ENCODE measurements around the gene ISCU.
"Not testable (repeated sequence)": the region's sequence is repeated elsewhere in the genome, so short reads cannot be mapped to it uniquely, and the experiment has no call there.

Gene ISCU

DNA sequence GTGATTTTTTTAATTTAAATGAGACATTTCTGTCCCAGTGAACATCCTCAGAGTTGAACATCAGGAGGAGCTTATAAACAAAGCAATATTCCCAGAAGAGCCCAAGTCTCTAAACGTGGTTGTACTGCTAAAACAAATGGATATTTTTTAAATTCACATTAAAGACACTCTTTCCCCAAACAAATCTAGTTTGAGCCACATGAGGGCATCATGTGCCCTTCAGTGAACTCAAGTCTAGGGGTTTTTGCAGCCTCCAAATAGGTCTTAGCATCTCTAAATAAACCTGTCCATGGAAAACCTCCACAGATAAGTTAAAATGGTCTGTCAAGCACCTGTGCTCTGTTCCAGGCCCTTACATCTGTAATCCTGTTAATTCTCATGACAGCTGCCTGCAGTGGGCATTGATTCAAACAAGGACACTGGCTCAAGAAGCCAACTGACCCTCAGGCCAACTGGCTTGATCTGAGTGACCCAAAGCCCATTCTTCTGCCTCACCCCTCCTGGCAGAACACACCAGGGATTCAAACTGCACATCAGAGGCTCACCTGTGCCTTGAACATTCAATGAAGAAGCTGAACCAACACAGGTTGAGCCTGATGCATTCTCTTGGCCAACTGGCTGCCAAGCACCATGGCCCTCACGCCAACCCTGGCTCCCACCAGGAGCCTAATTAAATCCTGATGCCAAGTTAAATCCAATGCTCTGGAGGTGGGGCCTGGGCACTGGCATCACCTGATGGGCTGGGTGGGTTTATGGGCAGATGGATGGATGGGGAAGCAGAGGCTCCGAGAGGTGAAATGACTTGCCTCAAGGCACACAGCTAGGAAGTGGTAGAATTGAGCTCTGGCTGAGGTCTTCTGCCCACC is 8.6 kb downstream of the ISCU start:
- no peak for DNase-seq (ENCODE audit: low spot score)

DNA sequence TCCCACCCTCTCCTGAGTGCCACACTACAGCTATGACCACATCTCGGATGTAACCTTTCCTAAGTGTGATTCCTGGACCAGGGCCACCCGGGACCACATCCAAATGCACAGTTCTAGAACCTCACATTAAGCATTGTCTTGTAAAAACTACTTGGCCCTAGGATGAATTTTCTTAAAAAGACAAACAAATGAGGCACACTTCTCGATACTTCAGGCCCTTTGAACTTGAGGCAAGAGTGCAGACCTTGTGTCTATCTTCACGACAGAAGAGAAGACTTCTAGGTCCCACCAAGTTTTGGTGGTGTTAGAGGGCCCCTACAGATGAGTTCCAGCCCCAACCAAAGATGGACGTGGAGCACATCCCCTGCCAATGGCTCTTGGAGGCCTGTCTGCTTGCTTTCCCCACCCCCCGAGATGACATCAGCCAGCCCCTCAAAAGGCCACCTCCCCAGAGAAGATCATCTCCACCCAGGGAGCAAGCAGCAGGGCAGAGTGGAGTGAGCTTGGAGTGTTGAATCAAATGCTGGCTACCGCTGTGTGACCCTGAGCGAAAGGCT is 9.3 kb downstream of the ISCU start:
- no peak for DNase-seq (ENCODE audit: low spot score)

DNA sequence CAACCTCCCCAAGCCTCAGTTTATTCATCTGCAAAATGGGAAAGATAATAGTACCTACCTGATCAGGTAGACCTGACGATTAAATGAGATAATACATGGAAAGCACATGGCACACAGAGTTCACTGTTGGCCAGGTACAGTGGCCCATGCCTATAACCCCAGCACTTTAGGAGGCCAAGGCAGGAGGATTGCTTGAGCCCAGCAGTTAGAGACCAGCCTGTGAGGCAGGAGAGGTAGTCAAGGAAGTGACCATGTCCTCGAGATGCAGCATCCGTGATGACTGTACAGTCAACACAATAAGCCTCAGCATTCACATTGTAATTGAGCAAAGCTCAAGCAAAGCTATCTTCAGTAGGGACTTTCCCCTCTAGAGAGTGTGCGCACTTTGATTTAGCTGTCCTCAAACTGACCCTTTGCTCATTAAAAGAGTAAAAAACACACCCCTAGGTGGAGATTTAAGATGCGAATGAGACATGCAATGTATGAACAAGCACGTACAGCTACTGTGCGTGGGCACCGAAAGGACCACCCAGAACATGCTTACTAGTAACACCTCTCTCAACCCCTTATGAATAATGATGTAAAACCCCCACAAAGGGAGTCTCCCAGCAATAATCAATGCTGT is 9.9 kb downstream of the ISCU start:
- DNase-seq (ENCODE audit: low spot score), result no peak

DNA sequence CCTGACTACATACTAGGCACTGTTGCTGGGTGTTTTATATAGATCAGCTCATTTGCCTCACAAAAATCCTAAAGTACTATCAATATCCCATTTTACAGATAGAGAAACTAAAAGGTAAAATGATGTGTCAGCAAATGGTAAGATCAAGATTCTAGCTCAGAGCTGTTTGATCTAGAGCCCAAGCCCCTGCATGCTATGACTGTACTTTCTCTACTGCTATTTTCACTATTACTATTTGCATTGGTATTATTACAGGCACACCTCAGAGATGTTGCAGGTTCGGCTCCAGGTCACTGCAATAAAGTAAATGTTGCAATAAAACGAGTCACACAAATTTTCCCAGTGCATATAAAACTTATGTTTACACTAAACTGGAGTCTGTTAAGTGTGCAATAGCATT is 10.9 kb downstream of the ISCU start:
- DNase-seq (ENCODE audit: low spot score), result no peak

DNA sequence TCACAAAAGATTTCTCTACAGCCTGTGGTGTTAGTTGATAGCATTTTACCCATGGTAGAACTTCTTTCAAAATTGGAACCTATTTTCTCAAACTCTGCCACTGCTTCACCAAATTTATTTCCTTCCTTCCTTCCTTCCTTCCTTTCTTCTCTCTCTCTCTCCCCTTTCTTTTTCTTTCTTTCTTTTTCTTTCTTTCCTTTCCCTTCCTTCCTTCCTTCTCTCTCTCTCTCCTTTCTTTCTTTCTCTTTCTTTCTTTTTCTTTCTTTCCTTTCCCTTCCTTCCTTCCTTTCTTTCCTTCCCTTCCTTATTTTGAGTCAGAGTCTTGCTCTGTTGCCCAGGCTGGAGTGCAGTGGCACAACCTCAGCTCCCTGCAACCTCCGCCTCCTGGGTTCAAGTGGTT is 11.9 kb downstream of the ISCU start:
- not testable (repeated sequence) for DNase-seq (ENCODE audit: low spot score)

DNA sequence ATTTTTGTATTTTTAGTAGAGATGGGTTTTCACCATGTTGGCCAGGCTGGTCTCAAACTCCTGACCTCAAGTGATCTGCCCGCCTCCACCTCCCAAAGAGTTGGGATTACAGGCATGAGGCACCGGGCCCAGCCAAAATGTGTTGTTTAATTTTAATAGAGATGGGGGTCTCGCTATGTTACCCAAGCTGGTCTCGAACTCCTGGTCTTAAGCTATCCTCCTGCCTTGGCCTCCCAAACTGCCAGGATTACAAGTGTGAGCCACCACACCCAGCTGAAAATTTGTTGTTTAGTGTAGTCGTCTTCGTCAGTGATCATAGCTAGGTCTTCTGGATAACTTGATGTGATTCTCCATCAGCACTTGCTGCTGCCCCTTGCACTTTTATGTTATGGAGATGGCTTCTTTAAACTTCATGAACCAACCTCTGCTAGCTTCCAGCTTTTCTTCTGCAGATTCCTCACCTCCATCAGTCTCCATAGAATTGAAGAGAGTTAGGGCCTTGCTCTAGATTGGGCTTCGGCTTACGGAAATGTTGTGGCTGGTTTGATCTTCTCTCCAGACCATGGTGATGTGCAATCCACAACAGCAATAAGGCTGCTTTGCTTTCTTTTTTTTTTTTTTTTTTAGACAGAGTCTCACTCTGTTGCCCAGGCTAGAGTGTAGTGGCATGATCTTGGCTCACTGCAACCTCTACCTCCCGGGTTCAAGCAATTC is 13.0 kb downstream of the ISCU start:
- DNase-seq (ENCODE audit: low spot score), result no peak

DNA sequence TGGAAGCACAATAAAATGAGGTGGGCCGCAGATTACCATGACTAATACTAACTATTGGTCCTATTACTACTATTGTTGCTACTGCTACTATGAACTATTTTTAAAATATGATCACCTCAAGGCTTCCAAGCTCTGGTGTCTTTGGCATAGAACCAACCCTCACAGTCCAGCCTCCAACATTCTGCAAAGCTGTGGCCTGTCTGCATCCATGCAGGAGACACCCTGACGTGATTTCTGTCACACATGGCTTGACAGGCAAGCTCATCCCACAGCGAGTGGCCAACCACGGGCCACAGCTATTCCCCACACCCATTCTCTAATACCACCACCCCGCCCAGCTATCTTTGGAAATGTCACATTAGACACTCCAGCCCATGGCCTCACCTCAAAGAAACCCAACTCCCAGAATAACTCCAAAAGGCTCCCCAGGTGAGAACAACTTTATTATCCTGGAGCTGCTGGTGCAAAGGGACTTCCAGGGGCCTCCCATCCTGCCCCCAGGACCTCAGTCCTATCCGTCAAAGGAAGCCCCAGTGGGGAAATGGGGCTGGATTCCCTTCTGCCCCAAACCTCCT is 14.4 kb downstream of the ISCU start:
- DNase-seq (ENCODE audit: low spot score), result no peak

DNA sequence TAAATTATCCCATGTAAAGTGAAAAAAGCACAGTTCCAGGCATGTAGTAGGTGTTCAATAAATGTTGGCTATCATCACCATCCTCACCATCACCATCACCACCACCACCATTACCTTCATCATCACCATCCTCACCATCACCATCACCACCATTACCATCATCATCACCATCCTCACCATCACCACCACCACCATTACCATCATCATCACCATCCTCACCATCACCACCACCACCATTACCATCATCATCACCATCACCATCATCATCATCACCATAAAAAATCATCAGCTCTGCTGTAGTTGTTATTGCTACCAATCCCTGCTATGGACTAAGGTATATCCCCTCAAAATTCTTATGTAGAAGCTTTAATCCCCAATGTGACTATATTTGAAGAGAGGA is 15.1 kb downstream of the ISCU start:
- no peak for DNase-seq (ENCODE audit: low spot score)

DNA sequence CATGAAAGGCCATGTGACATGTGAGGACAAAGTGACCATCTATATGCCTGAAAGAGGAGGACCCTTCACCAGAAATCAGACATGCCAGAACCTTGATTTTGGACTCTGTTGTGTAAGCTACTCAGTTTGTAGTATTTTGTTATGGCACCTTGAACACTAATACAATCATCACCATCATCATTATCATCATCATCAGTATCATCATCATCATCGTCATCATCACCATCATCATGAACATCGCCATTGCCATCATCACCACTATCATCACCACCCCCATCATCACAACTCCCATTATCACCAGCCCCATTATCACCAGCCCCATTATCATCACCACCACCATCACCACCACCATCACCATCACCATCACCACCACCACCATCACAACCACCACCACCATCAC is 15.9 kb downstream of the ISCU start:
- DNase-seq (ENCODE audit: low spot score), result no peak

DNA sequence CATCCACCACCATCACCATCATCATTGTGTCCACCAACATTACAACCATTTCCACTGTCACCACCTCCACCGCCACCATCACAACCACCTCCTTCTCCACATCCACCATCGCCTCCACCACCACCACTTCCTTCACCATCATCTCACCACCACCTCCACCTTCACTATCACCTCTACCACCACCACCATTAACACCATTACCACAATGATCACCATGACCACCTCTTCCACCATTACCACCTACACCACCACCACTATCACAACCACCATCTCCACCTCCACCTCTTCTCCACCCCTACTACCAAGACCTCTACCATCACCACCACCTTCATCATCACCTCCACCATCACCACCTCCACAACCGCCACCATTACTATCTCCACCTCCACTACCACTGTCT is 16.4 kb downstream of the ISCU start:
- DNase-seq (ENCODE audit: low spot score), result no peak

DNA sequence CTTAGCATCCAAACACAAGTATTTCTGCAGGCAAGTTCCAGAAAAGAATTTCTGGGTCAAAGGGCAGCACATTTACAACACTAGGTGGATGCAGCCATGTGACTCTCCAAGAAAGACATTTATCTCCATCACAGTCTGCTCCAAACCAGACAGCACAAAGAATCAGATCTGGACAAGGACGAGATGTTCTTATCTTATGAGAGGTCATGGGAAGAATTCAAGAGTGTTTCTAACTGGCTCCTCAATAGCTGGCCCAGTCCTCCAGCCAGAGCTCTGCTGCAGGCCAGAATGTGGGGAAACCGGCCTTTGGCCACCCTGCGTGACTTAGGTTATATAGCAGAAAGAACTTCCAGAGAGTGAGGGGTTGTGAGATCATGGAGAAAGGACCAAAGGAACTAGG is 18.1 kb downstream of the ISCU start:
- DNase-seq (ENCODE audit: low spot score), result no peak

DNA sequence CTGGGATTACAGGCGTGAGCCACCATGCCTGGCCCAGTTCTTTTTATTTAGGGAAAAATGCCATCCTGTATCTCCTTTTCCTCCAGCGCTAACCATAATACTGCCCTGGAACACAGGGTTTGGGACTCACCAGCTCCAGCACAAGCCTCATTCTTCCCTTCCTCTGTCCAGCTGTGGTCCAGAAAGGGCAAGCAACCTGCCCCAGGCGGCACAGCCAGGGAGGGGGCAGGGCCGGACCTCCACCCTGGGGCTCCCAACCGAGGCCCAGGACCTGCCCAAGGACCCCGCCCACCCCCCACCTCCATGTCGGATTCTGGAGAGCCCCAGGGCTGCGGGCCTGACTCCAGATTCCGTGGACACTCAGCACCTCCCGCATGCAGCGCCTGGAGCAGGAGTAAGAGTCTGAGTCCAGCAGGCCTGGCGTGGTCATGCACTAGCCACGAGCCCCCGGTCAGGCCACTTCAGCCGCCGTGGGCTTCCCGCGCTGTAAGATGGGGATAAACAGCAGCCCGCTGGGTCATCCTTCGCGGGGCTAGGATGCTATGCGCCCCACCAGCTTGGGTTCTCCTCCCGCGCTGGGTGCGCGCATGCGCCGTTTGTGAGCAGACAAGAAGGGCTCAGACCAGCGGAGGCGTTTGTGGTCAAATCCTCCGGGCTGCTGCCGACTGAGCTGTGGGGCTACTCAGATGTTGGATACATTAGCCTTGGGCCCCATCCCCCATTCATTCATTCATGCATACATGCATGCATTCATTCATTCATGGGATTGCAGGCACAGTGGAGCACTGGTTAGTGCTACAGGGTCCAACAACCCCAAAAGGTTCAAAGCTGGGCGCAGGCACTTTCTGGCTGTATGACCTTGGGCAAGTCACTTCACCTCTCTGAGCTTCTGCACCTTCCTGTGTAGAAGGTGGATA is 19.2 kb downstream of the ISCU start:
- DNase-seq (ENCODE audit: low spot score), result no peak

DNA sequence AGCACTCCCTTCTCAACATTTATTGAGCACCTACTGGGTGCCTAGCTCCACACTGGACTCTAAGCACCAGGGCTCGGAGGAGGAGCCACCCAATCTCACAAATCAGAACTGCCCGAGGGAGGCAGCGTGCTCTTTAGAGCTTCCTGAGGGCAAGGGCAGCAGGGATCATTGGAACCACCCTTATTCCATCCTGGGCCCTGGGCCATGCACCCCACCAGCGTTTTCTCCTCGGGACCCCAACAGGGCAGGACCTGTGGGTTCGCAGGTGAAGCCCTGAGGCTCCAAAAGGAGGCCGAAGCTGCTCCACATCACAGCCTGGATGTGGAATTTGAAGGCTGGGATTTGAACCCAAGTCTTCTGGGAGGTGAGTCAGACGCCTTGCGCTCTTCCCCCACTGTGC is 20.1 kb downstream of the ISCU start:
- no peak for DNase-seq (ENCODE audit: low spot score)

DNA sequence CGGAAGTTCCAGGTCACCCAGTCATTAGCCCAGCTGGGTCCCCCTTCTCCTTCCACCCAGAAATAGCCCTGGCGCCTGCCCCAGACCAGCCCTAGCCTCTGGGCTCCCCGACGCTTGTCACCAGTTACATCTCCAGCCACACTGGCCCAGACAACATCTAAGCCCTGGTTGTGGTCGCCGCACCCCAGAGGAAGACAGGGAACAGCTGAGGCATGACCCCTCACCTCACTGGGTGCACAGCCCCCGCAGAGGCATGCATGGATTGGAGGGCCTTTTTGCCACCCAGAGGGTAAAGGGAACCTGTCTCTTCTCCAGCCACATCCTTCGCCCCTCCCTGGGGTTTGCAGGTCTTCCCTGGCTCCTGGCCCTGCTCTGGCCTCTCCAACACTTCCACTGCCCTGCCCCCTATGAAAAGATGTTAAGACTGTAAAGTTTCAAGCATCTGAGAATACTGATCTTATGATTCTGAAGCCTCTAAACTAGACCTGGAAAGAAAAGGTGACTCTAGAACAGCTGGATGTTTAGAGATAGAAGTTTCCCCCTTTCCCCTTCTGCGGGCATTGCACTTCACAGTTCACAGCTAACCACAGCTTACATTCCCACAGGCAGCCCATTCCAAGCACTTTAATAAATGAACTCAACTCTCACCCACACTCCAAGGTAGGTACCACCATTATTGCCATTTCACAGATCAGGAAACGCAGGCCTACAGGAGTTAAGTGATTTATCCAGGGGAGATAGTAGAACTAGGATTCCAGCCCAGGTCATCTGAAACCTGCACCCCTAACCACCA is 20.8 kb downstream of the ISCU start:
- DNase-seq (ENCODE audit: low spot score), result no peak

DNA sequence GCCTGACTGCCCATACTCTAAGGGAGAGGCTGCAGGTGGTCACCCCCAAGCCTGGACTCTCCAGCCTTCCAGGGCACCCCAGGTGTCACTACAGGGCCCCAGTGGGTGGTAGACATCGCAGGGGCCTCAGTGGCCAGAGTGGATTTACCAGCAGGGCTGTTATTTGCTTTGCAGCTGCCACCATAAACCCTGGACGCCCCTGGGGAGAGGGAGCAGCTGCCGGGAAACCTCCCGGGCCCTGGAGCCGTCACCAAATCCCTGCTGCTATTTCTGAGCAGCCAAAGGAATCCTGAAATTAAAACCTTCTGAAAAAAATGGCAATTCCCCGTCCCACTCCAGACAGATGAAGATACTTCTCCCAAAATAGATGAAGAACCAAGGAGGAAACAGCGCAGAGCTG is 21.6 kb downstream of the ISCU start:
- no peak for DNase-seq (ENCODE audit: low spot score)

DNA sequence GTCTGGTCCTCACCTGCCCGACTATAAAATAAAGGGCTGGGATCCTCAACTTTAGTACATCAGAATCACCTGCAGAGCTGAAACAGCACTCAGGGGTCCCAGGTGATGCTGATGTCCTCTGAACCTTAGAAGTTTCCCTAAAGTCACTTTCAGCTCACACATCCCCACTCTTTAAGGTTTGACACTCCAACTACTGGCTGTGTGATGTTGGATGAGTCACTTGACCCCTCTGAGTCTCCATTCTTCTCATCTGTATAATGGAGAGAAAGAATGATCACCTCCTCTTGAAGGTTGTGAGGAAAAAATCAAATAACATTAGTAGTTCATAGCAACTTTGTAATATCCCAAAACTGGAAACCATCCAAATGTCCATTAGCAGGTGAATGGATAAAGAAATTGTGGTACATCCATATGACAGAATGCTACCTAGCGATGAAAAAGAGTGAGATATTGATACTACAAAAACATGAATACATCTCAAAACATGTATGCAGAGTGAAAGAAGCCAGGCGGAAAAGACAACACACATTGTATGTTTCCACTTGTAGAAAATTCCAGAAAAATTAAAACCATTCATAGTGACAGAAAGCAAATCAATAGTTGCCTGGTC is 22.2 kb downstream of the ISCU start:
- DNase-seq (ENCODE audit: low spot score), result no peak

DNA sequence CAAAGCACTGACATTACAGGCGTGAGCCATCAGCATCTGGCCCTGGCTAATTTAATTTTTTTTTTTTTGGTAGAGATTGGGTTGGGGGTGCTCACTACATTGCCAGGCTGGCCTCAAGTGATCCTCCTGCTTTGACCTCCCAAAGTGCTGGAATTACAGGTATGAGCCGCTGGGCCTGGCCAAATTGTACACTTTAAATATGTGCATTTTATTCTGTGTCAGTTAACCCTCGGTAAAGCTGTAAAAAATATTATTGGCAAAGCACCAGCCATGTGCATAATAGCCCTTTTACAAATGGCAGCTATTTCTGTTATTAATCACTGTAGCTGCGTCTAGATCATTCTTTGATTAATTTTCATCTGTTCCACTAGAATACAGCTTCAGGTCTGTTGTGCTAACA is 23.5 kb downstream of the ISCU start:
- no peak for DNase-seq (ENCODE audit: low spot score)

DNA sequence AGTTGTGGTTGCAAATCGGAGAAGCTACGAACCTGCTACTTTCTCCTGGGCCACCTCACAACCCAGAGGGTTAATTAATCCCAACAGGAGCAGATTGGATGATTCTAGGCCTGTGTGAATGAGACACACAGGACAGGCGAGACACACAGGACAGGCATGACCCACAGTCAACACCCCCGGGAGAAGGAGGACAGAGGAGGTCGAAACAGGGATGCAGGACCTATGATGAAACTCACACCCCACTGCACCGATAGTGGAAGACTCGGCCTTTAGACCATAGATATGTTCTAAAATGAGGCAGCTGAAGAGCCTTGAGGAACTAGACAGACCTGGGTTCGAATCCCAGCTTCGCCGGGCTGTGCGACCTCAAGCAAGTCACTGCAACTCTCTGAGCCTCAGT is 23.9 kb downstream of the ISCU start:
- no peak for DNase-seq (ENCODE audit: low spot score)

DNA sequence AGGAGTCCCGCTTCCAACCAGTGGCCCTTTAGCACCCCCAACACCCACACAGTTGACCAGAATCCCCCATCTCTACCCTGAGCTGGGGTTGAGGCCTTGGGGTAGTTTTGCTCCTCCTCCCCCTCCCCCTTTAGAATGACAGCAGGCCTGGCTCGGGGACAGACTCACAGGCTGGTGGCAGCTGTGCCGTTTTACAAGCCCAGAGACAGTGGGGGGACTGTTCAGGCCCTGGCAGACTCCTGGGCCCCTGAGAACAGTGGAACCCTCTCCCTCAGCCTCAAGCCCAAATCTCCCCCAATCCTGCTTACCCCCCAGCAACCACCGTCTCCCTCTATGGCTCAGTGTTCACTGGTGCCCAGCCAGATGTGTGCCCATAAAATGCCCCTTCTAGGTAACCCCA is 25.4 kb downstream of the ISCU start:
- peak; percentile 85 for DNase-seq (ENCODE audit: low spot score)

Data from globus pallidus (tissue), 1 donor.